DMS153 treated with DMSO at 0.1 percent for 48 hours (cell line): ENCODE results near the gene DNAI2.
"Not testable (repeated sequence)": the region's sequence is repeated elsewhere in the genome, so short reads cannot be mapped to it uniquely, and the experiment has no call there.

Source experiments
- DNase-seq: peaks from one replicate; lab custom pipeline; 2025; ENCODE audit not compliant: unreplicated experiment; lab: John Stamatoyannopoulos, UW

Gene DNAI2

DNA sequence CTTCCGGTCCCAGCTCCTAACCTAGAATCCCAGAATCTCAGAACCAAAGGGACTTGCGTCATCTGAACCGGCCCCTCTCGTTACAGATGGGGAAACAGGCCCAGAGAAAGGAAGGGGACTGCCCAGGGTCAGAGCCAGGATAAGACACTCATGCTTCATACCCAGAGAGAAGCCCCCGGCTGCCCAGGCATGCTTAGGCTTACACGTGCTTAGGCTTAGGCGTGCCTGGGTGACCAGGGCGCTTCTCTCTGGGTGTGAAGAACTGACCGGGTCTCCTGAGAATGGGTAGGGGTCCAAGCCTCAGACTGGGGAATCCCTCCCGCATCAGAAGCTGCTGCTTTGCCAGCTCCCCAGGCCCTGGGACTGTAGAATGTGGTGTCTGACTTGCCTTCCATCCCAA is 29.9 kb upstream of the DNAI2 start:
- no peak for DNase-seq

DNA sequence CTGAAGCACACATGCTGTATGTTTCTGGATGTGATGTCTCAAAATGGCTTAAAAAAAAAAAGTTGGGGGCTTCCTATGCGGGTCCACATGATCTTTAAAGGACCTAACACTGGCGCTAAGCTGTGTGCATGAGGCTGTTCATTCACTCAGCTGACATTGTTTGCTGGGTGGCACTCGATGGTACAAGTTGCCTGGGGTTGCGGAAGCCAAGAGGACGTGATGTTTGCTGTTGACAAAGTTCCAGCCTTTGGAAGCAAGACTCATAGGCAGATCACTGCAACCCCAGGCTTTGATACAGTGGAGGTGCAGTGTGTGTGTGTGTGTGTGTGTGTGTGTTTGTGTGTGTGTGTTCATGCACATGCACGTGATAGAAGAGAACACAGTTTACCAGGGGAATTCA is 29.5 kb upstream of the DNAI2 start:
- DNase-seq, result no peak

DNA sequence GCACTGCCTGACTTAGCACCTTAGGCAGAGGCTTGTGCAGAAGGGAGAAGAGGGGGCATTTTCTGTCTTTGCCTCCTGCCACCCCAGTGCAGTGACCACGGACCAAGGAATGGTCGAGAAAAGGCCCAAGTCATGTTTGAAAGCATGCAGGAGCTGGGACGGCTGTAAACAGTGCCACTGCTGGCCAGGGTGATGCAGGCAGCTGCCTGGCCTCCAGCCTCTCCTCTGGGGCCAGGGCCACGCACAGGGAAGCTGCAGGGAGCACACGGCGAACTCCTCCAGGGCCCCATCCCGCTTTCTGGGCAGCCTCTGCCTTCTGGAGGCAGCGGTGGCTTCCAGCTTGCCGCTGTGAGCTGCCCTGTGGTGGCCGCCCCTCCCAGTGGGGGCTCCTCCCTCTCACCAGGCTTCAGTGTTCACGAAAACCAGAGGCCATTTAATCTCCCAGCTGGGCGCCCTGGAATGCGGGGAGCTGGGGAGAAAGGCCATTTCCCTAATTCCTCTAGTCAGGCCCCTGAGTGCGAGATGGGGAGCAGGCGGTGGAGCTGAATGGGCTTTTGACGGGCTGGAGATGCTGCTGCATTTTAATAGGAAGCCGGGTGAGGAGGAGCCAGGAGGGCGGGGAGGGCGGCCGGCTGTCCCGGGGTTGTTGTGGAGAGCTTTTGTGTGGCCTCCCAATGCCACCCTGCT is 28.7 kb upstream of the DNAI2 start:
- no peak for DNase-seq

DNA sequence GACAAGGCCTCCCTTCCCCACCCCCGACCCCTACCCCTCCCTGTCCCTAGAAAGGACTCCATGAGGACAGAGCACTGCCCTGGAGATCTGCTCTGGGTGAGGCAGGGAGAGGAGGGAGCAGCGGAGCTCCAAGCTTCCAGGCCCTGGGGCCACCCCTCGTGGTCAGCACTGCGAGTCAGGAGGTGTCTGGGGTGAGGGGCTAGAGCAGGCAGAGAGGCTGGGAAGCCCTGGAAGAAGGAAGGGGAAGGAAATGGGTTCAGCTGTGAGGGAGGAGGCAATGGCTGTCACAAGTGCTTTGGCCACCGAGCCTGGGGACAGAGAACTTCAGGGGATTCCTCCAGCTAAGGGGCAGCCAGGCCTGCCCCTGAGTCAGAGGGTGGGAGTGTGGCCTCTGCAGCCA is 28.2 kb upstream of the DNAI2 start:
- no peak for DNase-seq

DNA sequence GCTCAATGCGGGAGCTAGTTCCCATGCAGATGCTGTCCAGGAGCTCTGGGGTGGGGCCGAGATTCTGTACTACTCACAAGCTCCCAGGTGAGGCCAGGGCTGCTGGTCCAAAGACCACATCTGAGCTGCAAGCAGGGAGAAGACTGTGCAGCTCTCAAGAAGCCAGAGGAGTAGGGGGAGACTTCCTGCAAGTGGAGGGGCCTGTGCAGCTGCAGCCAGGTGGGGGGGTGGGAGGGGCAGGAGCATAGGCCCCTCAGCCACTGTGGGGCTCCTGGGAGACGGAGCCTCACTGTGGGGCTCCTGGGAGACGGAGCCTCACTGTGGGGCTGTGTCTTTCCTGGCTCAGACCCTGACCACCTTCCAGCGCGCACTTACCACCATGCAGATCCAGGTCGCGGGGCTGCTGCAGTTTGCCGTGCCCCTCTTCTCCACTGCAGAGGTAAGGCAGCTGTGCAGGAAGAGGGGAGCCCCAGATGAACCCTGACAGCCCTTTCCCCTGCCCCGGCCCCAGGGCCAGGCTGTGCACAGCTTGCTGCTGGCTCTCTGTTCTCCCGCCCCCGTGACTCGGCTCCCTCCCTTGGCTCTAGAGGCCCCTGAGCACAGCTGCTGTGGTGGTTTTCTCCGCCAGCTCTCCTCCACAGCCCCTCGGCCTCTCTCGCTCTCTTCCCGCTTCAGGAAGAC is 24.3 kb upstream of the DNAI2 start:
- no peak for DNase-seq

DNA sequence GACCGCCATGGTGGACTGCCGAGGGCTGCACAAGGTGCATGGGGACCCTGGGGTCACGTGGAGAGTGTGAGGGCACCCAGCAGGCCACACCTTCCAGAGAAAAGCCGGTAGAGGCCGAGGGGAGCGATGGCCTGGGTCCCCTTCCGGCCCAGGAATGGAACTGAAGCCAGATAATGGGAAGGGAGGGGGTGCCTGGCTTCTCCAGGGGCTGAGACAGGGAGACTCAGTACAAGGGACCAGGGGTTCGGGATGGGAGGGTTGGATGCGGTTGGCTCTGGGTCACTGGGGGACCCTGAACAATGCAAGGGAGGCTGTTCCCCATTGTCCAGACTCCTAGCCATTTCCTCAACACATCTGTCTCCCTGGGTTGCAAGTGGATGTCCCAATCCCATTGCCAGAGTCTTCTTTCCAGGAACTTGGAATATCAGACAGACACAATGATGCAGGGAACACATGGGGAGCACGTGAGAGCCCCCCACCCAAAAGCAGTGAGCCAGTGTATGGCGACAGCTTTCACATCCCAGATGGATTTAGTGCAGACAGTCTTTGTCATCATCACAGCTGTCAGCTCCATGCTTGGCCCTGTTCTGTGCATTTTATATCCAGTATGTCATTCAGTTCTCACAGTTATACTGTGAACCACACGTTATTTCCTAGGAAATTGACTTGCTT is 23.6 kb upstream of the DNAI2 start:
- DNase-seq, result no peak

DNA sequence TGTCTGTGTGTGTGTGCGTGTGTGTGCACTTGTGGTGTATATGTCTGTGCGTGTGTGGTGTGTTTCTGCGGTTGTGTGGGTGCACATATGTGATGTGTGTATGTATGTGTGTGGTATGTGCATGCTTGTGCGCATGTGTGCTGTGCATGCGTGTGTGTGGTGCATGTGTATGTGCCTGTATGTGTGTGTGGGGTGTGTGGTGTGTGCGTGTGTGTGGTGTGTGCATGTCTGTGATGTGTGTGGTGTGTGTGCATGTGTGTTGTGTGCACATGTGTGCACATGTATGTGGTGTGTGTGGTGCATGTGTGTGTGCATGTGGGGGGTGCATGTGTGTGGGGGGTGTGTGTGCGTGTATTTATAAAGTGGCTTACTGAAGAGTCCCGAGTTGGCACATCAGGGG is 23.0 kb upstream of the DNAI2 start:
- DNase-seq, result no peak

DNA sequence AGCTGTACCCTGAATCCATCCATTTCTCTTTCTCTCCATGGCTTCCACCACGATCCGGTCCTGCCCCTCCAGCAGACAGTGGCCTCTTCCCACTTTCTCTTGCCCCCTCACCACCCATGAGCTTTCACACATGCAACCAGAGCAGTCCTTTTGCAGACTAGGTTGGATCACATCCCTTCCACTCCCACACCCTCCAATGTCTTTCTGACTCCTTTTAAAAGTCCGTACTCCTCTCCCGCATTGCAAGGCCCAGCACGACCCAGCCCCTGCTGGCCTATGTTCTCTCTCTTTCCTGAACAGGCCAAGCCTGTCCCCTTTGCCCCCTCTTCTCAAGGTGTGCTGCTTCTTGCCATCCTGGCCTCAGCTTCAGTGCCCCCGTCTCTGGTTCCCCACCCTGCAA is 22.5 kb upstream of the DNAI2 start:
- no peak for DNase-seq

DNA sequence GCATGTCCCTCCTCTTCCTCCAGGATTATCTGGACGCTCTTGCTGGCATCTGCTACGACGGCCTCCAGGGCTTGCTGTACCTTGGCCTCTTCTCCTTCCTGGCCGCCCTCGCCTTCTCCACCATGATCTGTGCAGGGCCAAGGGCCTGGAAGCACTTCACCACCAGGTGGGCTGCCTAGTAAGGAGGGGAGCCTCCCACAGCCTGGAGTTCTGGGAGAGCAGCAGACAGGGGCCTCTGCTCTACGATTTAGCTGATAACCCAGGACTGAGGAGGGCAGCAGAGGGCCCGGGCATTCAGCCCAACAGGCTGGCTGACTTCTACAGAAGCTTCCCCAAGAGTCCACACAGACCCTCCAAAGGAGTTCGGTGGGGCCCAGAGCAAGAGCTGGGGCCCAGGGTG is 21.8 kb upstream of the DNAI2 start:
- no peak for DNase-seq

DNA sequence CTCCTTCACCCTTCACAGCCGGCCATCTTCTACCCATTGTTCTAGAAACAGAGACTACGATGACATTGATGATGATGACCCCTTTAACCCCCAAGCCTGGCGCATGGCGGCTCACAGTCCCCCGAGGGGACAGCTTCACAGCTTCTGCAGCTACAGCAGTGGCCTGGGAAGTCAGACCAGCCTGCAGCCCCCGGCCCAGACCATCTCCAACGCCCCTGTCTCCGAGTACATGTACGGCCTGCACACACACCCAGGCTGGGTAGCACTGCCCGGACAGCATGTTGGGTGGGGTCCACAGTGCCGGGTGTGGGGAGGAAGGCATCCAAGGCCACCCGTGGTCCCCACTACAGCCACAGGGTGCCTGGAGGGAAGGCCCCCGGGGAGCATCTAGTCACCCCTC is 21.0 kb upstream of the DNAI2 start:
- DNase-seq, result no peak

DNA sequence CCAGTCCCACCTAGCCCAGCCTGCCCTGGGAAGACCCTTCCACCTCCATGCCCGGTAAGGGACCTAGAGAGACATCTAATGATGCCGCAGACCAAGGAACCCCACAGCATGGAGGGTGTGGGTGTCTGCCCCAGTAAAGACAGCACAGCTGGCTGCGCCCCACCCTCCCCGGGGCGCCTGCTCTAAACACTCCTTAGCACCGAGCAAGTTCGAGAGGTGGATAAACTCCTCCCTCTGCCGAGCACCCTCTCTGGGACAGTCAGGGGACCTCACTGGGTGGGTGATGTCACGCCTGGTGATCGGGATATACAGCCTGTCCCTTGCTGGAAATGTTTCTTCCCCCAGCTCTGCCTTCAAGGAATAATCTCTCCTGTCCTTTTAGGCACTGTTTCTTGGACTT is 16.7 kb upstream of the DNAI2 start:
- DNase-seq, result no peak

DNA sequence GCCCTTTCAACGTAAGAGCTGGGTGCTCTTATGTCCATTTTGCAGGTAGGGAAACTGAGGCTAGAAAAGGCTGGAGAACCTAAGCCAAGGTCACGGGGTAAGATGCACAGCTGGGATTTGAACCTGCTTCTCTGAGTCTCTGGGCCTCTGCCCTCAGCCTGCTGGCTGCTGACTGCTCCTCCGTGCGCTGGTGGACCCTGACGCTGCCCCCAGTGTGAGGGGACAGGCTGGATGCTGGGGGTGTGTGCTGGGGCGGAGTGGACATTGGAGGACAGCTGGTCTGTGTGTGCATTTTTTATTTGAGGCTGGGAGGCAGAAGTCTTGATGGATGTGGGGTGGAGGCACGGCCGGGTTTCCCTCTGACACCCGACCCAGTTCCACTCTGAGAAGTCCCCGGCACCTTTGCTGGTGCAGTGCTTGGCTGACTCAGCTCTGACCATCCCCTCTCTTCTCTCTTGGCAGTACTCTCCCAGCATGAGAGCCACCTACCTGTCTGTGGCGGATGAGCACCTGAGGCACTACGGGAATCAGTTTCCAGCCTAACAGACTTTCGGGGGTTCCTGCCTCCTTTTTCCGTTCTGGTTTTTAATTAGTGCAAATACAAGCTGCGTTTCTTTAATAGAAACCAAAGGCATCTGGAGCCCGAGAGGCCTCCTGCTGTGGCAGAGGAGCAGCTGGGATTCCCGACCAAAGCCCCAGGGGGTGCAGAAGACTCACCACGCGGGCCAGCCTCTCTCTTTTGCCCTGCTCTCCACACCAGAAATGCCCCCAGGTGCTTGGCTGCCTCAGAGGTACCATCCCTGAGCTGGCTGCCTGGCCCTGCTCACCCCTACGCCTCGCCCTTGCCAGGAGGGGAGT is 14.1 kb upstream of the DNAI2 start:
- DNase-seq, result no peak

DNA sequence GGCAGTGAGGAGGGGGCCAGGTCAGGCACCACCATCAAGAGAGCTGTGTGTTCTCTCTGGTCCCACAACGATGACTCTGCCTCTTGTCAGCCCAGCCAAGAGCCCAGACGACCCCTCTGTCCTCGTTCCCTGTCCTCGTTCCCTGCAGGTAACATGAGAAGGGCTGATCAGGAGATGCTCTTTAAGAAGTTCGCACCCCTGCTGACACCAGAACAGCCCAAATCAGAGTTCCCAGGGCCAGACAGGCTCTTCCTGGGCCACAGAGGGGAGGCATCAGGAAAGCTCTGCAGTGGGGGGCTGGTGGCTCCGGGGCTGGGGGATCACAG is 13.5 kb upstream of the DNAI2 start:
- DNase-seq, result no peak

DNA sequence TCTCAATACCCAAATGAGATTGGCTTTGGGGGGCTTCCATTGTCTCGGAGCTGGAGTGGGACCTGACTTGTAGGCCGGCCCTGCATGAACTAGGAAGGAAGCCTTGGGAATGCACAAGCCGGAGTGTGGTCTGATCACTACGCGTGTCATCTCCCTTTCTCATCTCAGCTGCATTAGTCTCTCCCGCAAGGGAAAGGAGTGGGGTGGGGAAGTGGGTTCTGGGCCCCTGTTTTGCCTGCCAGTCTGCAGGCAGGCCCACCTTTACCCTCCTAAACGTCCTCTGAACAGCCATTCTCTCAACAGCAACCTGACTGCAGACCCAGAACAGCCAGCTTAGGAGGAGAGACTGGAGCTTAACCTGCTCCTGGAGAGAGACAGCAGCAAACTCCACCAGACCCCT is 11.4 kb upstream of the DNAI2 start:
- DNase-seq, result no peak

DNA sequence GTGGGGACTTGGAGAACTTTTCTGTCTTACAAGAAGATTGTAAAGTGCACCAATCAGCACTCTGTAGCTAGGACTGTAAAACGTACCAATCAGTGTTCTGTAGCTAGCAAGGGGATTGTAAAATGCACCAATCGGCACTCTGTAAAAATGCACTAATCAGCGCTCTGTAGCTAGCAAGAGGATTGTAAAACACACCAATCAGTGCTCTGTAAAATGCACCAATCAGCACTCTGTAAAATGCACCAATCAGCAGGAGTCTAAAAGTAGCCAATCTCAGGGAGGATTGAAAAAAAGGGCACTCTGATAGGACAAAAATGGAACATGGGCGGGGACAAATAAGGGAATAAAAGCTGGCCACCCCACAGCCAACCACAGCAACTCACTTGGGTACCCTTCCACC is 7.0 kb upstream of the DNAI2 start:
- not testable (repeated sequence) for DNase-seq

DNA sequence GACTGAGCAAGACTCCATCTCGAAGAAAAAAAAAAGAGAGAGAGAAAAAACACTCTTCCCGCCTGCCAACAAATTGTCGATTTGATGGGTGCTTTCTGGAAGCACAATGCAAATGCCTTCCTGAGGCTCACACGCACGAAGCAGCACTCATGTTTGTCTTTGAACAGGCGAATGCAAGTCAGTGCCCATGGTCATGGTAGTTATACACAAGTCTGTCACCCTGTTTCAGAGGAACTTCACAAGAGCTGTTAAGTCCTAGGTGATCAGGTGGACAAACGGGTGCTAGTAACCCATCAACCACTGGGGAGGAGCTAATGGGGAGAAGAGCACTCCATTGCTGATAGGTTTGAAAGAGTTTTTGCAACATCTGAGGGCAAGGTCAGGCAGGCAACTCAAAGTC is 6.5 kb upstream of the DNAI2 start:
- no peak for DNase-seq

DNA sequence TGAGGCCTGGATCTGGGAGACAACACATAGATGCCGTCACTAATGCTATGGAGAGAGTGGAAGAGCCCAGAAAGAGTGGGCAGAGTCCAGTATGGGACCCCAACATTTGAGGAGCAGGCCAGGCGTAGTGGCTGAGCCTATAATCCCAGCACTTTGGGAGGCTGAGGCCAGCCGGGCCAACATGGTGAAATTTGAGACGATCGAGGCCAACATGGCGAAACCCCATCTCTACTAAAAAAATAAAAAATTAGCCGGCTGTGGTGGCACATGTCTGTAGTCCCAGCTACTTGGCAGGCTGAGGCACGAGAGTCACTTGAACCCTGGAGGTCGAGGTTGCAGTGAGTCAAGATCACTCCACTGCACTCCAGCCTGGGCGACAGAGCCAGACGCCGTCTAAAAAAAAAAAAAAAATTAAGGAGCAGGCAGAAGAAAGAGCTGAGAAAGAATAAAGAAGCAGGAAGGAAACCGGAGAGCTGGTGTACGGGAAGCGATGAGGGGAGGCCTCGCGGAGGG is 6.0 kb upstream of the DNAI2 start:
- no peak for DNase-seq

DNA sequence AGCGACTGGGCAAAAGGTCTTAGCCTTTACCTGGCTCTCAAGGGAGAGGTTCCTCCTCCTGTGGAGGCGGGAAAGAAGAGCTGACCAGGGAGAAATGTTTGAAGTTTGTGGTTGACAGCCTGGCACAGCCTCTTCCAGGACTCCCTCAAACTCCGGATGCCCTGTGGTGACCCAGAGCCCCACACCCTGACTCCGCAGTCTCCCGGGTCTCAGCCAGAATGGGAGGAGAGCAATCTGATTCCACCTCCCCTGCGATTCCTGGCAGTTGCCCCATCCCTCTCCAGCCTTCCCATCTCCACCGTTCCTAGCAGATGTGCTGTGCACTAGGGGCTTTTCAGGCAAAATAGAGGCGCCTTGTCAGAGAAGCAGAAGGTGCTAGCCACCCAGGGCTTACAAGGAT is 5.5 kb upstream of the DNAI2 start:
- DNase-seq, result no peak

DNA sequence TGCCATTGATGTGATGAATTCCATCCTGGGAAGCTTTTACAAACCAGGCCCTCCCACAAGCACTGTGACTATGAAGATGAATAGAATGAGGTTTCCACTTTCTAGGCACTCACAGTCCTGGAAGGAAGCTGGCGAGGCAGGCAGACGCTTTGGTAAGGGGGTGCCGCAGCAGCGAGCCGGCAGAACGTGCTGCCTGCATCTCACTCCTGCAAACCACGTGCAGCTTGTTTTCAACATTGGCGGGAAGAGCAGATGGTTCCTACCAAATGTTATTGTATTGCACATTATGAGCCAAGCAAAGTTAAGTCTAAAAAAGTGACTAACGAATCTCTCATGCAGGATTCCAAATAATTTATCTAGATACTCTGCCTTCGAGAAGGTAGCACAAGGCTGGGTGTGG is 3.7 kb upstream of the DNAI2 start:
- DNase-seq, result no peak

DNA sequence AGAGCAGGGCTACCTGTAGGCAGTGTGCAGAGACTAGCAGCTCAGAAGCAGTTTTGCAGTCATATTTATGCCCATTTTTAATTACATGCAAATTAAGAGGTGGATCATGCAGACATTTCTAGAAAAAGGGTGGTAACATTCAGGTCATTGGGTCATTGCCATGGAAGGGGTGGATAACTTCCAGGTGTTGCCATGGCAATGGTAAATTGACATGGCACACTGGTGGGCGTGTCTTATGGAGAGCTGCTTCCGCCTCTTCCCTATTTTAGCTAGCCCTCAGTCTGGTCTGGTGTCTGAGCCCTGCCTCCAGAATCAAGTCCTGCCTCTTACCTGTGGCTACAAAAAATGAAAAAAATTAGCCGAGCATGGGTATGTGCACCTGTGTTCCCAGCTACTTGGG is 2.8 kb upstream of the DNAI2 start:
- DNase-seq, result no peak

DNA sequence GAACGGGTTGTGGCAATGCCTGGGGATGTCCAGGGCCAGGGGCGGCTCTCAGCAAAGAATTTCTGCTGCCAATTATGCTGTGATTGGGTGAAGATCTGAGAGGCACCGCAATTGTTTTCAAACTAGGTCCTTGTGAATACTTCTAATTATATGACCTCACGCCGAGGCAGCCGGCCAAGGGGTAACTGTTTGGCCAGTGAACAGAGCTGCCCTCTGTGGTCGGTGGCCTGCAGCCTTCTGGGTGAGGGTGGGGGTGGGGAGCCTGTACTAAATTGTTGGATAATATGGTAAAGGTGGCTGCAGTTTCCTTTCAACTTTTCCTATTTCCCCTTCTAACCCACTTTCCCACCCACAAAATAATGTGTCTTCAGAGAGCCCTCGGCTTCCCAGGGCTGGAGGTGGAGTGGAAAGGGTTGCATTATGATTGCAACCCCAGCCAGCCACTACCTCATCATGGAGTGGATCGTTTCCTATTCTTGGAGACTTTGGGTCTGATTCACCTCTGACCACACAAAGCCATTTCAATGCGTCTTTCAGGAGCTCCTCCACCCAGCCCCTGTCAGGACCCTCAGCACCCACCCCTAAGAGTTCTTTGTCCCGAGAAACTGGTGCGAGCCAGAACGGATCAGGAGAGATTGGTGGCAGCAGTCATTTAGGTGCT is 2.0 kb upstream of the DNAI2 start:
- DNase-seq, result no peak
